Activated naive CD4-positive, alpha-beta T cell treated with anti-CD3 and anti-CD28 coated beads, Interleukin-2, amount 50 U/mL, for 16 hours (primary cell): Measurements from ENCODE around the gene HS6ST3.
"Not testable (repeated sequence)": the region's sequence is repeated elsewhere in the genome, so short reads cannot be mapped to it uniquely, and the experiment has no call there.

Source experiments
- DNase-seq: peaks from one replicate; pipeline ENCODE4 v3.0.0-alpha.2; 2020

Gene HS6ST3

GRCh38 chr13:96460609-96461008, 370.7 kb downstream of the HS6ST3 start:
- DNase-seq: no peak

GRCh38 chr13:96473526-96474180, 383.7 kb downstream of the HS6ST3 start:
- no peak for DNase-seq

- no peak for DNase-seq
These were observed 384.3 kb downstream of the HS6ST3 start for GRCh38 chr13:96474181-96474557.

GRCh38 chr13:96475103-96475502, 385.2 kb downstream of the HS6ST3 start:
- no peak for DNase-seq

- no peak for DNase-seq
These were observed 391.6 kb downstream of the HS6ST3 start for GRCh38 chr13:96481482-96481881.

- DNase-seq: no peak
These were observed 400.6 kb downstream of the HS6ST3 start for GRCh38 chr13:96490496-96490989.

GRCh38 chr13:96491103-96491502, 401.2 kb downstream of the HS6ST3 start:
- DNase-seq: no peak

GRCh38 chr13:96492766-96493165, 402.9 kb downstream of the HS6ST3 start:
- DNase-seq: no peak

- no peak for DNase-seq
These were observed 409.7 kb downstream of the HS6ST3 start for GRCh38 chr13:96499656-96500055.

- DNase-seq: no peak
These were observed 411.0 kb downstream of the HS6ST3 start for GRCh38 chr13:96500953-96501352.

- DNase-seq: no peak
These were observed 413.6 kb downstream of the HS6ST3 start for GRCh38 chr13:96503481-96503880.

- no peak for DNase-seq
These were observed 421.7 kb downstream of the HS6ST3 start for GRCh38 chr13:96511587-96511986.

- no peak for DNase-seq
These were observed 429.5 kb downstream of the HS6ST3 start for GRCh38 chr13:96519380-96519779.

- DNase-seq: not testable (repeated sequence)
These were observed 434.6 kb downstream of the HS6ST3 start for GRCh38 chr13:96524398-96525020.

GRCh38 chr13:96525715-96526114, 435.8 kb downstream of the HS6ST3 start:
- no peak for DNase-seq

GRCh38 chr13:96527497-96527896, 437.6 kb downstream of the HS6ST3 start:
- DNase-seq: no peak

- DNase-seq: no peak
These were observed 442.9 kb downstream of the HS6ST3 start for GRCh38 chr13:96532804-96533203.

- DNase-seq: no peak
These were observed 443.5 kb downstream of the HS6ST3 start for GRCh38 chr13:96533408-96533807.

GRCh38 chr13:96539791-96540190, 449.9 kb downstream of the HS6ST3 start:
- DNase-seq: no peak

- DNase-seq: no peak
These were observed 450.8 kb downstream of the HS6ST3 start for GRCh38 chr13:96540670-96541069.

GRCh38 chr13:96542986-96543385, 453.1 kb downstream of the HS6ST3 start:
- DNase-seq: no peak

GRCh38 chr13:96544957-96545356, 455.1 kb downstream of the HS6ST3 start:
- DNase-seq: no peak

GRCh38 chr13:96546463-96546862, 456.6 kb downstream of the HS6ST3 start:
- no peak for DNase-seq

GRCh38 chr13:96551546-96551945, 461.6 kb downstream of the HS6ST3 start:
- no peak for DNase-seq

GRCh38 chr13:96552559-96552958, 462.7 kb downstream of the HS6ST3 start:
- no peak for DNase-seq
